Esophagus muscularis mucosa (tissue), 4 donors: Measurements from ENCODE around the gene BSN. TPM values are rescaled to one million over a fixed set of nuclear protein-coding genes. Genes with fewer than 3 reads are reported as not detected.

Experiments
- DNase-seq: peaks from one replicate; pipeline ENCODE4 v3.0.0-alpha.2; 2017; ENCODE audit errors: extremely low spot score
- H3K27ac ChIP-seq, 4 donors: fragments of 200-600 bp; sonication (generic); replicated peaks in 1 of 4; 1 replicate in 3 of 4; 2 replicates in 1 of 4; pipeline ENCODE4 v1.5.1; 2016 to 2019; ENCODE audit warnings: mild to moderate bottlenecking in 1 of 4
- H3K27me3 ChIP-seq, 4 donors: fragments of 200-600 bp; sonication (generic); one replicate each; pipeline versions ENCODE4 v1.5.1 to v1.6.0; 2016 to 2019
- H3K36me3 ChIP-seq, 4 donors: fragments of 200-600 bp; sonication (generic); one replicate each; pipeline ENCODE4 v1.5.1; 2016 to 2019
- H3K4me1 ChIP-seq, 4 donors: fragments of 200-600 bp; sonication (generic); one replicate each; pipeline ENCODE4 v1.5.1; 2016 to 2019
- H3K4me3 ChIP-seq, 4 donors: fragments of 200-600 bp; sonication (generic); 1 replicate in 2 of 4; 2 replicates in 2 of 4; pipeline ENCODE4 v1.5.1; 2016 to 2019; ENCODE audit warnings: mild to moderate bottlenecking in 4 of 4, moderate library complexity in 1 of 4
- H3K9me3 ChIP-seq, 4 donors: fragments of 200-600 bp; sonication (generic); 1 replicate in 3 of 4; 2 replicates in 1 of 4; pipeline ENCODE4 v1.5.1; 2016 to 2019
- EP300 ChIP-seq: sonication (generic); formaldehyde crosslinking; IDR thresholded peaks from one replicate; pipeline ENCODE4 v1.6.1; 2017; ENCODE audit warnings: antibody characterized with exemption
- POLR2A ChIP-seq: fragments of 450-650 bp; IDR thresholded peaks from one replicate; pipeline ENCODE4 v1.6.1; 2017; ENCODE audit warnings: antibody characterized with exemption, moderate library complexity, mild to moderate bottlenecking, low read depth
- POLR2AphosphoS5 ChIP-seq, 2 donors: sonication (generic); formaldehyde crosslinking; IDR thresholded peaks; one replicate each; pipeline ENCODE4 v1.6.1; 2017; ENCODE audit warnings: antibody characterized with exemption in 2 of 2
- WGBS: methylation state at CpG from one replicate; pipeline ENCODE4 v1.1.5; 2018; 5-methylcytosine and 5-hydroxymethylcytosine counted together
- intact Hi-C: fragments of 100-400 bp; cut with DNase I; formaldehyde crosslinking; loops from one replicate; pipeline ENCODE4 v1.15.1; 2023
- total RNA-seq, 4 donors: library from RNA; depleted of rRNA; stranded (reverse); fragments of >200 nt; gene quantifications; one replicate each; pipeline versions ENCODE4 v1.1.0 to v1.2.1, GENCODE V29; 2016
- TF ChIP-seq, protein P1 (sequence below), 3 experiments: fragments of 200-600 bp in 2 of 3; fragments of 450-650 bp in 1 of 3; sonication (generic) in 2 of 3; IDR thresholded peaks; one replicate each; pipeline ENCODE4 v1.5.1; 2017 to 2019; ENCODE audit warnings: antibody characterized with exemption in 3 of 3, mild to moderate bottlenecking in 2 of 3, moderate library complexity in 1 of 3

The BSN gene
- total RNA-seq, 4 donors from 2014 or later: 0.42 to 1.7 (median 0.78) TPM

DNA sequence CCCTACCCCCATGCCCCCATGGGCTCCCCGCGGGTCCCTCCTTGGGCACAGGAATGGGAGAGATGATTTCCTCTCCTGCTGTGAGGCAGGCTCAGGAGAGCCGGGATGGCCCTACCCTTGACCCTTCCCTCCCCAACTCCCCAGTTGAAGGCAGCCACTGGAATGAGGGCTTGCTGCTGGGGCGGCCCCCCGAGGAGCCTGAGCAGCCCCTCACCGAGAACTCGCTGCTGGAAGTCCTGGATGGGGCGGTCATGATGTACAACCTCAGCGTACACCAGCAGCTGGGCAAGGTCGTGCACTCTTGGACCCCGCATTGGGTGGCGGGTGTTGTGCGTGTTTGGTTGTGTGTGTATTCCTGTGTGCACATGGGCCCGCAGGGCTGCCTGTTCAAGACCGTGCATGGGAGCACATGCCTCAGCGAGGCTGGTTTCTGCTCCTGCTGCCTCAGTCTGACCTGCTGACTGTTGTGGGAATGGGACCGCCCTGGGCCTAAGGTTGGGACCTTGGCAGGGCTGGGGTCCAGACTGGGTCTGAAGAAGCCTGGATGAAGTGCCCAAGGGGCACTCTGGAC lies 151.2 kb downstream of the BSN start:
- DNase-seq: no peak
- H3K27me3 ChIP-seq: no peaks in the 10 kb centered on the region
- intact Hi-C loops: no loop called here
- 96% methylated on average over 7 of the region's 17 CpGs for WGBS
- no peak overlapping the region for H3K4me3 ChIP-seq
- H3K4me1 ChIP-seq: peaks cover 0 to 4% (median 0%) of the 10 kb centered on the region in 4 donors
- H3K9me3 ChIP-seq: no peaks in the 10 kb centered on the region
- TF ChIP-seq, protein P1, sequence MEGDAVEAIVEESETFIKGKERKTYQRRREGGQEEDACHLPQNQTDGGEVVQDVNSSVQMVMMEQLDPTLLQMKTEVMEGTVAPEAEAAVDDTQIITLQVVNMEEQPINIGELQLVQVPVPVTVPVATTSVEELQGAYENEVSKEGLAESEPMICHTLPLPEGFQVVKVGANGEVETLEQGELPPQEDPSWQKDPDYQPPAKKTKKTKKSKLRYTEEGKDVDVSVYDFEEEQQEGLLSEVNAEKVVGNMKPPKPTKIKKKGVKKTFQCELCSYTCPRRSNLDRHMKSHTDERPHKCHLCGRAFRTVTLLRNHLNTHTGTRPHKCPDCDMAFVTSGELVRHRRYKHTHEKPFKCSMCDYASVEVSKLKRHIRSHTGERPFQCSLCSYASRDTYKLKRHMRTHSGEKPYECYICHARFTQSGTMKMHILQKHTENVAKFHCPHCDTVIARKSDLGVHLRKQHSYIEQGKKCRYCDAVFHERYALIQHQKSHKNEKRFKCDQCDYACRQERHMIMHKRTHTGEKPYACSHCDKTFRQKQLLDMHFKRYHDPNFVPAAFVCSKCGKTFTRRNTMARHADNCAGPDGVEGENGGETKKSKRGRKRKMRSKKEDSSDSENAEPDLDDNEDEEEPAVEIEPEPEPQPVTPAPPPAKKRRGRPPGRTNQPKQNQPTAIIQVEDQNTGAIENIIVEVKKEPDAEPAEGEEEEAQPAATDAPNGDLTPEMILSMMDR (IDR thresholded peaks at IDR 0.05): no peak
- peaks cover 17 to 85% (median 61%) of the 10 kb centered on the region in 4 donors for H3K36me3 ChIP-seq
- no peak overlapping the region for H3K27ac ChIP-seq

DNA sequence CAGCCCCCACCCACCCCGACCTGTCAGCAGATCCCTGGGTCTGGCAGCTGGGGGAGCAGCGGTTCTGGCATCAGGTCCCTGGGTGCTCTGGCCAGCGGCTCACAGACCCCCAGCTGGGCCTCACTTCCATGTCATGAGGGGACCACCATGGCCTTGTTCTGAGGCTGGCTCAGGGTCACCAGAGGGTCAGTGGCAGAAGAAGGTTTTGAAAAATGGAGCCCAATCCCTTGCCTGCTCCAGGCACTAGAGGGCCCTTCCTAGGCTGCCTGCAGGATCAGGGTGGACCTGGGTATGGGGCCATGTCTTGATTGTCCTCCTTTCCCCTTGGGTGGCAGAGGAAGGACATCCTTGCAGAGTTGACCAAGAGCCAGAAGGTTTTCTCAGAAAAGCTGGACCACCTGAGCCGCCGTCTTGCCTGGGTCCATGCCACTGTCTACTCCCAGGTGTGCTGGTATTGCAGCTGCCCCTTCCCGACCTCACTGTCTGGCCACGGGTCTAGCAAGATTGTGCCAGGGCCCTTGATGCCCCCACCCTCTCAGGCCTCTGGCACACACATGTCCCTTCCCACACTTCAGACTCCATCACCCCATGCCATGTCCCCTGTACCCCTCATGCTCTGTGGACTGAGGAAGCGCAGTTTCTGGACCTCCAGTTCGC lies 152.3 kb downstream of the BSN start:
- WGBS: 84% methylated on average over 7 of the region's 9 CpGs

GRCh38 chr3:49707113-49707480 lies 152.8 kb downstream of the BSN start:
- peaks cover 0 to 4% (median 0%) of the 10 kb centered on the region in 4 donors for H3K4me1 ChIP-seq
- H3K27me3 ChIP-seq: no peaks in the 10 kb centered on the region
- peaks cover 7 to 82% (median 51%) of the 10 kb centered on the region in 4 donors for H3K36me3 ChIP-seq
- no peaks in the 10 kb centered on the region for H3K9me3 ChIP-seq
- no peak overlapping the region for H3K27ac ChIP-seq
- H3K4me3 ChIP-seq: no peak overlapping the region
- 54% methylated on average over 4 of the region's 4 CpGs for WGBS
- no peak for DNase-seq
- TF ChIP-seq POLR2A (no peak), EP300 (no peak), POLR2AphosphoS5 (IDR thresholded peaks at IDR 0.05) (no peak)
- TF ChIP-seq, protein P1 (IDR thresholded peaks at IDR 0.05): no peak
- intact Hi-C loops: no loop called here

More for the DNA sequence above, 152.3 kb downstream of the BSN start:
- intact Hi-C loops: no loop called here
- Histone ChIP-seq H3K4me3 (no peak overlapping the region), H3K4me1 (peaks cover 0 to 4% (median 0%) of the 10 kb centered on the region in 4 donors), H3K36me3 (peaks cover 12 to 82% (median 54%) of the 10 kb centered on the region in 4 donors), H3K27me3 (no peaks in the 10 kb centered on the region), H3K9me3 (no peaks in the 10 kb centered on the region), H3K27ac (no peak overlapping the region)
- no peak for DNase-seq
- TF ChIP-seq EP300 (no peak), POLR2A (no peak), POLR2AphosphoS5 (IDR thresholded peaks at IDR 0.05) (no peak)
- TF ChIP-seq, protein P1 (IDR thresholded peaks at IDR 0.05): no peak

DNA sequence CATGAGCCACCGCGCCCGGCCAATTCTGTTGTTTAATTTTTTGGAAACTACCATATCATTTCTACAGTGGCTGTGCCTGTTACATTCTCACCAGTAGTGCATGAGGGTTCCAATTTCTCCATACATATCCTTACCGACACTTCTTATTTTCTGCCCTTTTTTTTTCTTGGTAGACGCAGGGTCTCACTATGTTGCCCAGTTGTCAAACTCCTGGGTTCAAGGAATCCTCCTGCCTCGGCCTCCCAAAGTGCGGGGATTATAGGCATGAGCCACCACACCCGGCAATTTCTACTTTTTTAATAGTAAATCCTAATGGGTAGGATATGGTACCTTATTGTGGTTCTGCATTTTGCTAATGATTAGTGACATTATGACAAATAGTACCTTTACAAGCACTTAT lies 155.6 kb downstream of the BSN start:
- Histone ChIP-seq H3K9me3 (no peaks in the 10 kb centered on the region), H3K27me3 (no peaks in the 10 kb centered on the region), H3K4me1 (no peaks in the 10 kb centered on the region), H3K36me3 (peaks cover 0 to 84% (median 49%) of the 10 kb centered on the region in 4 donors), H3K27ac (no peak overlapping the region), H3K4me3 (no peak overlapping the region)
- WGBS: 99% methylated on average over 8 of the region's 8 CpGs
- TF ChIP-seq, protein P1 (IDR thresholded peaks at IDR 0.05): no peak
- TF ChIP-seq POLR2AphosphoS5 (IDR thresholded peaks at IDR 0.05): no peak
- TF ChIP-seq EP300: no peak
- intact Hi-C loops: no loop called here
- DNase-seq: no peak
